ENCODE measurements around the gene GOLGA7B. TPM values are rescaled to one million over a fixed set of nuclear protein-coding genes. Genes with fewer than 3 reads are reported as not detected.

The GOLGA7B gene
- total RNA-seq, 1 donor from 2014 or later, result under 0.01 TPM

DNA sequence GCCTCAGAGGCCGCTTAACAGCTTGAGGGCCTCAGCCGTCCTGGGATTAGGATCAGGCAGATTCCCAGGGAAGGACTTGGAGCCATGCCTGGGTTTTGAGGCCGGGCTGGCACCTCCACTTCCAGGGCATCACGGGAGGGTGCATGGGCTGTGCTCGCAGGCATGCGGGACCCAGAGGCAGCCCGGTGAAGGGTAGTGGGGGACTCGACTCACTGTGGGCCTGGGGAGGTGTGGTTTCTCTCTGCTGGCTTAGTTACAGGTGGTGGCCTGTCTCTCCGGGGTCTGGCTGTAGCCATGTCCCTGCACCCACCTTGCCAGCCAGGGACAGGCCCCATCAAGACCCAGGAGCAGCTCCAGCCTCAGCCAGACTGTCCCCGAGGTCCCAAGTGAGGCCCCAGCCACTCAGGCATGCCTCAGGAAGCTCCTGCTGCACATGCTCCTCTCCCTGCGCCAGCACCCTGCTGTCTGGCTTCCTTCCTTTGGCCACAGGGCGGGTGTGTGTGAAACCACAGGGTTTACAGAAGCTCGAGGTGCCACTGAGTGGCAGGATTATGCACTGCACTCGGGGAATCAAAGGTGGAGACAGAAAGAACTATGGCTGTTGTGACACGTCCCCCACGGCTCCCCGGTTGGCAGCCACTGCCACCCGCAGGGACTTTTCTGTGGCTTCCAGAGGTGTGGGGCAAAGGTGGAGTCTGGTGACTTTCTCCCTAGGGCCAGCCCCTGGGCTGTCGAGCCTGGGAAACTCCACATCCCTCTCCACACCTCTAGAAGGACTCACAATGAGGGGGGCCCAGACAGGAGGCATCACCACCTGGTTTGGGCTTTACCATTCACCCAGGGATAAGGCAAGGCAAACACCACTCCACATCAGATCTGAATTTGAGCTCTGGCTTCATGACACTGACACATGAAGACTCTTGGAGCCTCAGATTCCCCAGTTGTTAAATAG is 19.7 kb downstream of the GOLGA7B start:
- H3K27me3 ChIP-seq (ENCODE audit: control insufficient read depth, insufficient read depth, low read length), result peaks cover 2% of the 10 kb centered on the region
- TF ChIP-seq, protein P1, sequence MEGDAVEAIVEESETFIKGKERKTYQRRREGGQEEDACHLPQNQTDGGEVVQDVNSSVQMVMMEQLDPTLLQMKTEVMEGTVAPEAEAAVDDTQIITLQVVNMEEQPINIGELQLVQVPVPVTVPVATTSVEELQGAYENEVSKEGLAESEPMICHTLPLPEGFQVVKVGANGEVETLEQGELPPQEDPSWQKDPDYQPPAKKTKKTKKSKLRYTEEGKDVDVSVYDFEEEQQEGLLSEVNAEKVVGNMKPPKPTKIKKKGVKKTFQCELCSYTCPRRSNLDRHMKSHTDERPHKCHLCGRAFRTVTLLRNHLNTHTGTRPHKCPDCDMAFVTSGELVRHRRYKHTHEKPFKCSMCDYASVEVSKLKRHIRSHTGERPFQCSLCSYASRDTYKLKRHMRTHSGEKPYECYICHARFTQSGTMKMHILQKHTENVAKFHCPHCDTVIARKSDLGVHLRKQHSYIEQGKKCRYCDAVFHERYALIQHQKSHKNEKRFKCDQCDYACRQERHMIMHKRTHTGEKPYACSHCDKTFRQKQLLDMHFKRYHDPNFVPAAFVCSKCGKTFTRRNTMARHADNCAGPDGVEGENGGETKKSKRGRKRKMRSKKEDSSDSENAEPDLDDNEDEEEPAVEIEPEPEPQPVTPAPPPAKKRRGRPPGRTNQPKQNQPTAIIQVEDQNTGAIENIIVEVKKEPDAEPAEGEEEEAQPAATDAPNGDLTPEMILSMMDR (IDR thresholded peaks at IDR 0.05; ENCODE audit: insufficient read depth, low read length, severe bottlenecking), result peak; percentile 89
- FAIRE-seq (peak; percentile 84), DNase-seq (ENCODE audit: low read depth) (peak; percentile 80)
- H3K4me3 ChIP-seq (ENCODE audit: low read depth, low read length), result no peak overlapping the region
- H3K36me3 ChIP-seq (ENCODE audit: control insufficient read depth, insufficient read depth, low read length), result no peaks in the 10 kb centered on the region

DNA sequence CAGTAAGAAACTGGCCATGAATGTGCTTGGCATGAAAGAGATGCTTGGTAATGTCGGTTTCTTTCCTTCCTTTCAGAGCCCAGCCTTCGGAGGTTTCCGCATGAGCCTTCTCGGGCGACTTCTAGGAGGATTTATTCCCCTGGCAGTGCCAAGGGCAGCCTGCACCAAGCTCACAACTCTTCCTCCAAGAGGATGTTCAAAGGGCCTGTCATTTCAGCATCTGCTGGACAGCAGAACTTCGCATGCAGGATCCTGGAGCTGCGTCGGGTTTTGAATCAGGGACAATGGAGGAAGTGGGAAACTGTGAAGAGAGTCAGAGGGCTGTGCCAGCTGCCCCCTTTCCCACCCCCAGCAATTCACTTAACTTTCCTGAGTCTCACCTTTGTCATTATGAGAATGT is 21.3 kb downstream of the GOLGA7B start:
- no peak for FAIRE-seq
- no peak for DNase-seq (ENCODE audit: low read depth)
- Histone ChIP-seq H3K36me3 (ENCODE audit: control insufficient read depth, insufficient read depth, low read length) (no peaks in the 10 kb centered on the region), H3K27me3 (ENCODE audit: control insufficient read depth, insufficient read depth, low read length) (peaks cover 4% of the 10 kb centered on the region), H3K4me3 (ENCODE audit: low read depth, low read length) (no peak overlapping the region)
- TF ChIP-seq, protein P1 (IDR thresholded peaks at IDR 0.05; ENCODE audit: insufficient read depth, low read length, severe bottlenecking), result no peak

DNA sequence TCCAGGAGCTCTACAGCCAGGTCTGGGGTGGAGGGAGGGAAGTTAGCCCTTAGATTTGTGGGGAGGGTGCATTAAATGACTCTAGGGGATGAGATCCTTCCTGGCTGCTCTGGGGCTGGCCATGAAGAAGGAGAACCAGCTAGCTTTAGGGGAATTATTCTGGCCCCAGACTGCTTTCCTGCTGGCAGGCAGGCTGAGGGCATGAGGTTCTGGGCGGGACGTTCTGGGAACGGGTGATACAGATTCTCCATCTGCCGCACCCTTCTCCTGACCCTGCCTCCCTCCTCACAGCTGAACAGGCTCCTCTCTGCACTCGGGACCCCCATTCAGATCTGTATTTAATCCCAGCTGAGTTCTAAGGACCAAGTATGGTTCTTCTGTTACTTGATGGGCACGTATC is 23.9 kb downstream of the GOLGA7B start:
- FAIRE-seq, result no peak
- Histone ChIP-seq H3K36me3 (ENCODE audit: control insufficient read depth, insufficient read depth, low read length) (no peaks in the 10 kb centered on the region), H3K27me3 (ENCODE audit: control insufficient read depth, insufficient read depth, low read length) (peaks cover 4% of the 10 kb centered on the region), H3K4me3 (ENCODE audit: low read depth, low read length) (no peak overlapping the region)
- DNase-seq (ENCODE audit: low read depth), result no peak
- TF ChIP-seq, protein P1 (IDR thresholded peaks at IDR 0.05; ENCODE audit: insufficient read depth, low read length, severe bottlenecking), result no peak

DNA sequence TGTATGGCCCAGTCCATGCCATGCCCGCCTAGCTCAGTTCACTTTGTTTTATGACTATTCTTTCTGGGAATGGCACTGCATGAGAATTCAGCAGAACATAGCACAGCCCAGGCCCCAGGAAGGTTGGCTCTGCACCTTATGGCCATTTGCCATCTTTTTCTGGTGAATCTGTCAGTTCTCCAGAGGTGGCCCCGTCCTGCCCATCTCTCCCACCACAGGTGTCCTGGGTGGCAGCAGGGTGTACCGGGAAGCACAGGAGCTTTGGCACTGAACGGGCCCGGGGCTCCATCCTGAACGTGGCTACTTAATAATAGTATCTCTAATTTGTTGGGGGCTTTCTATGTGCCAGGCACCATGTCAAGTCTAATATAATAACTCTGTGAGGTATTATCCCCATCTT is 24.7 kb downstream of the GOLGA7B start:
- no peak for DNase-seq (ENCODE audit: low read depth)
- no peak overlapping the region for H3K4me3 ChIP-seq (ENCODE audit: low read depth, low read length)
- FAIRE-seq, result no peak
- TF ChIP-seq, protein P1 (IDR thresholded peaks at IDR 0.05; ENCODE audit: insufficient read depth, low read length, severe bottlenecking), result no peak
- H3K36me3 ChIP-seq (ENCODE audit: control insufficient read depth, insufficient read depth, low read length), result no peaks in the 10 kb centered on the region
- peaks cover 4% of the 10 kb centered on the region for H3K27me3 ChIP-seq (ENCODE audit: control insufficient read depth, insufficient read depth, low read length)

DNA sequence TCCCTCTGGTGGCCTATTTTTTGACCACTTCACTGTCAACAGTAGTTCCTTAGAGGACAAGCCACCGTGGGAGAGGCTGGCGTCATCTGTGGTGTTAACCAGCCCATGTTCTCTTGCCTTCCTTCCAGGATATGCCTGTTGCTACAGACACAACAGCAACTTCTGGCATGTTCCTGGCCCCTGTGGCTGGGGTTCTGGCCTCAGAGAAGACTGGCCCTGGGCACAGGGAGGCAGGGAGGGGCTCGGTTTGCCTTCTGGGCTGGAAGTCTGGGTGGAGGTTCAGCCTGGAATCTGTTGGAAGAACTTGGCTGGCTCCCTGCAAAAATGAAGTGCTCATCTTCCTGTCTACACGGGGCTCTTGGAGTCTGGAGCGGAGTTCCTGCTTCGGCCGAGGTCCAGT is 25.7 kb downstream of the GOLGA7B start:
- Histone ChIP-seq H3K36me3 (ENCODE audit: control insufficient read depth, insufficient read depth, low read length) (no peaks in the 10 kb centered on the region), H3K4me3 (ENCODE audit: low read depth, low read length) (no peak overlapping the region), H3K27me3 (ENCODE audit: control insufficient read depth, insufficient read depth, low read length) (peaks cover 4% of the 10 kb centered on the region)
- FAIRE-seq, result no peak
- TF ChIP-seq, protein P1 (IDR thresholded peaks at IDR 0.05; ENCODE audit: insufficient read depth, low read length, severe bottlenecking), result no peak
- DNase-seq (ENCODE audit: low read depth), result no peak

Measured in bronchial epithelial cell (primary cell).